GM12878 (cell line): Measurements from ENCODE around the gene MAP1LC3B. TPM values are rescaled to one million over a fixed set of nuclear protein-coding genes. Genes with fewer than 3 reads are reported as not detected.

Source experiments
- ATAC-seq: fragments of 200-7000 bp; cut with Tn5 transposase; 3 replicates; pipeline ENCODE4 v1.9.1; 2020; ENCODE audit warnings: mild to moderate bottlenecking, moderate library complexity
- BruUV-seq: library from RNA; stranded (reverse); fragments of 400-500 nt; replicated peaks from 2 replicates; lab custom pipeline; 2021; lab: Mats Ljungman, UMichigan
- CTCF ChIA-PET: fragments of 300-600 bp; sonication (Branson Sonifier 250); formaldehyde crosslinking; extraction: SDS; loops from one replicate; lab custom pipeline; 2021; ENCODE audit warnings: inconsistent platforms; lab: Yijun Ruan, JAX
- POLR2A ChIA-PET: fragments of 350-600 bp; formaldehyde crosslinking; extraction: SDS; loops from one replicate; lab custom pipeline; 2021; ENCODE audit warnings: inconsistent platforms; lab: Charles Lee
- RAD21 ChIA-PET: fragments of 300-600 bp; sonication (Branson Sonifier 250); formaldehyde crosslinking; loops from one replicate; lab custom pipeline; 2023; ENCODE audit warnings: antibody characterized with exemption; ENCODE audit not compliant: unreplicated experiment; lab: Charles Lee
- SMC1A ChIA-PET: fragments of 300-600 bp; sonication (Branson Sonifier 250); formaldehyde crosslinking; loops from one replicate; lab custom pipeline; 2023; ENCODE audit not compliant: unreplicated experiment, uncharacterized antibody; lab: Charles Lee
- DNase-seq: peaks from one replicate; pipeline ENCODE4 v3.0.0-alpha.2; 2011; ENCODE audit warnings: low read depth, low spot score
- FAIRE-seq: peaks from 3 replicates; lab custom pipeline; 2011; peaks lifted over from hg19 to GRCh38; lab: Jason Lieb, UNC
- H2AFZ ChIP-seq: 2 replicates; pipeline ENCODE4 v1.6.0; 2011; ENCODE audit warnings: low read depth, low read length, control low read depth; ENCODE audit not compliant: control insufficient read depth
- H3K27ac ChIP-seq: 2 replicates; pipeline ENCODE4 v1.5.1; 2011; ENCODE audit warnings: control low read depth; ENCODE audit not compliant: control insufficient read depth, insufficient read depth
- H3K27me3 ChIP-seq, 2 experiments: replicated peaks in 1 of 2; 2 replicates each; pipeline versions ENCODE4 v1.6.0 to v1.6.1; 2011; ENCODE audit warnings: low read length in 1 of 2; ENCODE audit not compliant: control insufficient read depth in 2 of 2, insufficient read depth in 2 of 2
- H3K36me3 ChIP-seq, 2 experiments: 2 replicates each; pipeline ENCODE4 v1.5.1; 2011; ENCODE audit warnings: low read length in 1 of 2; ENCODE audit not compliant: control insufficient read depth in 2 of 2, insufficient read depth in 2 of 2
- H3K4me1 ChIP-seq: 2 replicates; pipeline ENCODE4 v1.6.1; 2011; ENCODE audit warnings: mild to moderate bottlenecking, low read length, moderate library complexity, mixed read lengths; ENCODE audit not compliant: control insufficient read depth, insufficient read depth
- H3K4me2 ChIP-seq: 2 replicates; pipeline ENCODE4 v1.6.0; 2011; ENCODE audit warnings: control low read depth; ENCODE audit not compliant: control insufficient read depth, insufficient read depth
- H3K4me3 ChIP-seq: fragments of 200-600 bp; sonication (generic); 2 replicates; pipeline ENCODE4 v1.5.1; 2016
- H3K79me2 ChIP-seq: 2 replicates; pipeline ENCODE4 v1.6.0; 2011; ENCODE audit warnings: low read length; ENCODE audit not compliant: control insufficient read depth, insufficient read depth
- H3K9ac ChIP-seq: 2 replicates; pipeline ENCODE4 v1.8.0; 2011; ENCODE audit warnings: low read length, control low read depth, mixed read lengths; ENCODE audit not compliant: control insufficient read depth, insufficient read depth
- H3K9me3 ChIP-seq: replicated peaks from 3 replicates; pipeline ENCODE4 v1.5.1; 2011; ENCODE audit warnings: mild to moderate bottlenecking, low read length; ENCODE audit not compliant: control insufficient read depth, insufficient read depth
- H4K20me1 ChIP-seq: 2 replicates; pipeline ENCODE4 v1.6.0; 2011; ENCODE audit not compliant: control insufficient read depth, insufficient read depth
- FOS ChIP-seq: IDR thresholded peaks from 3 replicates; pipeline ENCODE4 v1.6.1; 2011; ENCODE audit warnings: borderline replicate concordance; ENCODE audit not compliant: insufficient read length; ENCODE audit errors: extremely low read depth
- FOXK2 ChIP-seq: fragments of 450-650 bp; IDR thresholded peaks from 2 replicates; pipeline ENCODE4 v1.6.1; 2017; ENCODE audit warnings: mild to moderate bottlenecking, moderate library complexity
- IKZF2 ChIP-seq, 2 experiments: fragments of 450-650 bp; IDR thresholded peaks; 2 replicates each; pipeline ENCODE4 v1.6.1; 2017; ENCODE audit warnings: mild to moderate bottlenecking in 2 of 2, moderate library complexity in 2 of 2
- MLLT1 ChIP-seq: fragments of 450-650 bp; IDR thresholded peaks from 2 replicates; pipeline ENCODE4 v1.6.1; 2016; ENCODE audit warnings: mild to moderate bottlenecking
- MYC ChIP-seq: IDR thresholded peaks from 2 replicates; pipeline ENCODE4 v1.6.1; 2011; ENCODE audit warnings: mild to moderate bottlenecking, low read length, moderate library complexity, inconsistent platforms; ENCODE audit not compliant: insufficient read depth, insufficient replicate concordance, insufficient read length, severe bottlenecking
- SIN3A ChIP-seq: IDR thresholded peaks from 2 replicates; pipeline ENCODE4 v1.6.1; 2012; ENCODE audit warnings: low read depth, low read length, improper control_type of control experiment
- SUPT20H ChIP-seq: IDR thresholded peaks from 2 replicates; pipeline ENCODE4 v1.6.1; 2011; ENCODE audit warnings: low read depth, mild to moderate bottlenecking, low read length, moderate library complexity, borderline replicate concordance; ENCODE audit not compliant: control insufficient read depth
- USF1 ChIP-seq: IDR thresholded peaks from 2 replicates; pipeline ENCODE4 v1.6.1; 2011; ENCODE audit warnings: borderline replicate concordance, low read depth, mild to moderate bottlenecking, moderate library complexity, mixed read lengths, low read length; ENCODE audit not compliant: insufficient read depth; ENCODE audit errors: extremely low read length
- WRNIP1 ChIP-seq: IDR thresholded peaks from 2 replicates; pipeline ENCODE4 v1.6.1; 2011; ENCODE audit warnings: low read depth, low read length, improper control_type of control experiment, borderline replicate concordance
- WGBS: methylation state at CpG from one replicate; pipeline ENCODE4 v1.1.6; 2016; ENCODE audit warnings: low lambda C conversion rate; ENCODE audit not compliant: insufficient replicate concordance, insufficient coverage; ENCODE audit errors: missing lambda C conversion rate; 5-methylcytosine and 5-hydroxymethylcytosine counted together
- in situ Hi-C: fragments of 300-500 bp; cut with MboI; formaldehyde crosslinking; loops from 9 replicates; pipeline ENCODE4 v1.14.3; 2018; ENCODE audit warnings: mixed read lengths
- intact Hi-C: fragments of 100-400 bp; cut with micrococcal nuclease; formaldehyde crosslinking; loops from one replicate; pipeline ENCODE4 v1.14.2; 2022; ENCODE audit not compliant: unreplicated experiment
- polyA plus RNA-seq, 11 experiments: library from polyadenylated mRNA; depleted of rRNA in 4 of 11; unstranded in 6 of 11; stranded (reverse) in 5 of 11; fragments of >200 nt; fragmentation: Nextera tagmentation in 4 of 11; fragmentation: Illumina TruSeq in 1 of 11; extraction: Ambion mirVana in 4 of 11; extraction: Trizol in 1 of 11; gene quantifications; 1 replicate in 1 of 11; 2 replicates in 10 of 11; pipeline versions ENCODE4 v1.2.1 to v1.2.3, GENCODE V29; 2011 to 2016; ENCODE audit warnings: inconsistent platforms in 2 of 11, missing spikeins in 2 of 11, low read depth in 1 of 11
- total RNA-seq, 4 experiments: library from RNA; depleted of rRNA in 3 of 4; stranded (reverse); fragments of >200 nt in 3 of 4; fragmentation: Illumina TruSeq in 1 of 4; extraction: Trizol in 1 of 4; gene quantifications; 2 replicates each; pipeline versions ENCODE4 v1.2.1 to v1.2.3, GENCODE V29; 2013 to 2021

The MAP1LC3B gene
- total and polyA plus RNA-seq, 10 of the 15 experiments (the other 5 are each of a cell fraction or from before 2014, with no cell fraction given): 6.1 to 42.8 (median 13.7) TPM

- WGBS: 56% methylated on average over 11 of the region's 11 CpGs
- RAD21 ChIA-PET: no interaction called here
- POLR2A ChIA-PET: no interaction called here
- FAIRE-seq (no peak), DNase-seq (no peak), ATAC-seq (no peak)
- no peaks in the 10 kb centered on the region for H3K4me1 ChIP-seq
- no peak overlapping the region for H2AFZ ChIP-seq
- no TSS peak for BruUV-seq
- TF ChIP-seq MLLT1 (no peak), MYC (no peak), USF1 (no peak), FOXK2 (no peak), WRNIP1 (no peak), IKZF2 (IDR thresholded peaks at IDR 0.05) (no peak), FOS (no peak), SIN3A (no peak), SUPT20H (no peak)
- H3K27ac ChIP-seq: no peak overlapping the region
- H3K4me2 ChIP-seq: no peak overlapping the region
- in situ Hi-C loops (no loop called here), intact Hi-C loops (no loop called here)
- SMC1A ChIA-PET: interaction anchor here (0.7 kb wide), 1 partner anchor 23 kb away, joined by 3 read pairs; no protein-coding TSS in a partner anchor
- H3K9ac ChIP-seq: no peak overlapping the region
- no peaks in the 10 kb centered on the region; the same call in 1 of the 2 replicates for H4K20me1 ChIP-seq
- CTCF ChIA-PET: no interaction called here
- no peaks in the 10 kb centered on the region; a peak in 1 of 4 replicates for H3K27me3 ChIP-seq
- no peak overlapping the region for H3K4me3 ChIP-seq
- no peaks in the 10 kb centered on the region; the same call in 2 of the 3 replicates for H3K9me3 ChIP-seq
- H3K79me2 ChIP-seq: no peaks in the 10 kb centered on the region
- H3K36me3 ChIP-seq: no peaks in the 10 kb centered on the region
These were observed 30.0 kb downstream of the MAP1LC3B start for GRCh38 chr16:87422106-87422505.
